ENCODE results near the gene MKRN1. TPM values are rescaled to one million over a fixed set of nuclear protein-coding genes. Genes with fewer than 3 reads are reported as not detected.

MKRN1 gene
- total RNA-seq, 4 donors from 2014 or later, result 45.9 to 75.7 (median 60.0) TPM

DNA sequence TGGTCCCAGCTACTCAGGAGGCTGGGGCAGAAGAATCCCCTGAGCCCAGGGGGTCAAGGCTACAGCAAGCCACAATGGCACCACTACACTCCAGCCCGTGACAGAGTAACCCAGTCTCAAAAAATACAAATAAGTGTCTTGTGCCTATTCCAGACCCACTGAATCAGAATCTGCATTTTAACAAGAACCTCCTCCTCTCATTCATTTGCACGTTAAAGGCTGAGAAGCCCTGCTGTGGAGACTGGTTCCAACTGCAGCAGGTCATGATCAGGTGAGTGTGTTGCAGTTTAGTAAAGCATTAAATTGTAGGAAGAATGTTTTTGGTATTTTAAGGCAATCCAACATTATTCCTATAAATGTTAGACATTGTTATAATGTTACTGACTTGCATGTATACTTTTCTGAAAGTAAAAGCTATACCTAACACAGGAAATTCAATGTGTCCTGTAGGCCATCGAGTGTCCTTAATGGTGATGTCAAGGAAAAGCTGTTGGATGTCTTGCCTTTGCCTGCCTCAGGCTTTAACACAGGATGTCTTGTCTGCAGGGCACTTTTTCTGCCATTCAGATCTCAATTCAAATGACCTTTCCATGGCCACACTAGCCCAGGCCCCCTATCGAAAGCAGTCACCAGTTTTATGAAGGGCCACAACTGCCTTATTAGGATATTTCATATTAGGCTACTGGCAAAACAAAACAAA is 30.4 kb downstream of the MKRN1 start:
- H3K27me3 ChIP-seq, result no peaks in the 10 kb centered on the region
- H3K4me3 ChIP-seq, result no peak overlapping the region
- DNase-seq (ENCODE audit: low spot score in 2 of 2), result no peak
- H3K9me3 ChIP-seq, result no peaks in the 10 kb centered on the region
- 71 to 75% methylated on average over 4 of the region's 4 CpGs for WGBS, 2 donors
- peaks cover 0 to 26% (median 0%) of the 10 kb centered on the region in 3 donors for H3K36me3 ChIP-seq
- TF ChIP-seq, protein P1, sequence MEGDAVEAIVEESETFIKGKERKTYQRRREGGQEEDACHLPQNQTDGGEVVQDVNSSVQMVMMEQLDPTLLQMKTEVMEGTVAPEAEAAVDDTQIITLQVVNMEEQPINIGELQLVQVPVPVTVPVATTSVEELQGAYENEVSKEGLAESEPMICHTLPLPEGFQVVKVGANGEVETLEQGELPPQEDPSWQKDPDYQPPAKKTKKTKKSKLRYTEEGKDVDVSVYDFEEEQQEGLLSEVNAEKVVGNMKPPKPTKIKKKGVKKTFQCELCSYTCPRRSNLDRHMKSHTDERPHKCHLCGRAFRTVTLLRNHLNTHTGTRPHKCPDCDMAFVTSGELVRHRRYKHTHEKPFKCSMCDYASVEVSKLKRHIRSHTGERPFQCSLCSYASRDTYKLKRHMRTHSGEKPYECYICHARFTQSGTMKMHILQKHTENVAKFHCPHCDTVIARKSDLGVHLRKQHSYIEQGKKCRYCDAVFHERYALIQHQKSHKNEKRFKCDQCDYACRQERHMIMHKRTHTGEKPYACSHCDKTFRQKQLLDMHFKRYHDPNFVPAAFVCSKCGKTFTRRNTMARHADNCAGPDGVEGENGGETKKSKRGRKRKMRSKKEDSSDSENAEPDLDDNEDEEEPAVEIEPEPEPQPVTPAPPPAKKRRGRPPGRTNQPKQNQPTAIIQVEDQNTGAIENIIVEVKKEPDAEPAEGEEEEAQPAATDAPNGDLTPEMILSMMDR (IDR thresholded peaks at IDR 0.05), result no peak
- TF ChIP-seq EP300 (IDR thresholded peaks at IDR 0.05), result no peak
- no peak for TF ChIP-seq POLR2A (IDR thresholded peaks at IDR 0.05)
- H3K27ac ChIP-seq, result no peak overlapping the region
- no peaks in the 10 kb centered on the region for H3K4me1 ChIP-seq

DNA sequence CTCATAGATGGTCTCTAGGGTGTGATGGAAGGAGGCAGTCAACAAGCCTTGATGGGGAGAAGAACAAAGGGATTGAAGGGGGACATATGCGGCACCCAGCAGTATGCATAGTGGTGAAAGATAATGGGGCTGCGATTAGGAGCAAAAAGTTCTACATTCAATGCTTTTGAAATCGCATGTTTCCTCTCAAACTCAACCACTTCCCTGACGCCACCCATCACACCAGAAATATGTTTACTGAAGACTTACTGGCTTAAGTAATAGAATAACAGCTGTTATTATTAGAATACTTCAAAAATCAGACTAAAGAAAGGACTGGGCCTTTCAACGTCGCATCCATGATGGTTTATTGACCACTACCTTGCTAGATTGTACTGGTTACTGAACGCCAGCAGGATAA is 31.5 kb downstream of the MKRN1 start:
- no peaks in the 10 kb centered on the region for H3K9me3 ChIP-seq
- H3K36me3 ChIP-seq, result peaks cover 0 to 18% (median 0%) of the 10 kb centered on the region in 3 donors
- DNase-seq (ENCODE audit: low spot score in 2 of 2), result no peak
- no peak overlapping the region for H3K27ac ChIP-seq
- H3K4me3 ChIP-seq, result no peak overlapping the region
- H3K4me1 ChIP-seq, result no peaks in the 10 kb centered on the region
- TF ChIP-seq, protein P1 (IDR thresholded peaks at IDR 0.05), result no peak
- TF ChIP-seq EP300 (IDR thresholded peaks at IDR 0.05) (no peak), POLR2A (IDR thresholded peaks at IDR 0.05) (no peak)
- WGBS, 2 donors, result 85 to 89% methylated on average over 7 of the region's 7 CpGs
- no peaks in the 10 kb centered on the region for H3K27me3 ChIP-seq

DNA sequence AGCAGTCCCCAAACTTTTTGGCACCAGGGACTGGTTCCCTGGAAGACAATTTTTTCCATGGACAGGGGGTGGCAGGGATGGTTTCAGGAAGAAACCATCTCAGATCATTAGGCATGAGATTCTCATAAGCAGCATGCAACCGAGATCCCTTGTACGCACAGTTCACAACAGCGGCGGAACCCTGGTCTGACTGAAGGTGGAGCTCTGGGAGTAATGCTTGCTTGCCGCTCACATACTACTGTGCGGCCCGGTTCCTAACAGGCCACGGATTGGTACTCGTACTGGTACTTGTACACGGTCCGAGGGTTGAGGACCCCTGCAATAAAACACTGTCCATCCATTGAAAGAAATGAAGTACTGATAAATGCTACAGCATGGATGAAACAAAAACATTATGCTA is 32.8 kb downstream of the MKRN1 start:
- TF ChIP-seq POLR2A (IDR thresholded peaks at IDR 0.05), result no peak
- no peak for TF ChIP-seq EP300 (IDR thresholded peaks at IDR 0.05)
- TF ChIP-seq, protein P1 (IDR thresholded peaks at IDR 0.05), result no peak
- Histone ChIP-seq H3K36me3 (peaks cover 0 to 16% (median 0%) of the 10 kb centered on the region in 3 donors), H3K27me3 (no peaks in the 10 kb centered on the region), H3K4me3 (no peak overlapping the region), H3K4me1 (no peaks in the 10 kb centered on the region), H3K27ac (no peak overlapping the region), H3K9me3 (no peaks in the 10 kb centered on the region)
- DNase-seq (ENCODE audit: low spot score in 2 of 2), result no peak
- WGBS, 2 donors, result 94 to 95% methylated on average over 11 of the region's 11 CpGs

DNA sequence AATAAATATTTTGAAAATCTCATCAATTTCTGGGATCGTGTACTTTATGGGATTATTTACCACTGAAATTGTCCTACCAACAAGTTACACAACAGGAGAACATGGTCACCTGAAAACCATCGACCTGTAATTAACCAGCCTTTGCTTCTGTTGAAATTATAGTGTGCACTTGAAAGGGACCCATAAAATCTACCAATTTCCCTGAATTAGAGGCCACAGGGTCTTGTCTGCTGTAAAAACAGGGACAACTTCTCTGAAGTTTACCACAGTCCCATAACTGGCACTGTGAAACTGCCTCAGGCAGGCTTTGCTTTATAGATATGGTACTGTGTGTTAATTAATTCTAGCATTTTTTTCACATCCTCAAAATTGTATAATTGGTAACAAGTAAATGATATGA is 37.8 kb downstream of the MKRN1 start:
- no peaks in the 10 kb centered on the region for H3K27me3 ChIP-seq
- TF ChIP-seq POLR2A (IDR thresholded peaks at IDR 0.05) (no peak), EP300 (IDR thresholded peaks at IDR 0.05) (no peak)
- TF ChIP-seq, protein P1 (IDR thresholded peaks at IDR 0.05), result no peak
- no peaks in the 10 kb centered on the region for H3K4me1 ChIP-seq
- no peak overlapping the region for H3K27ac ChIP-seq
- DNase-seq (ENCODE audit: low spot score in 2 of 2), result no peak
- H3K4me3 ChIP-seq, result no peak overlapping the region
- no peaks in the 10 kb centered on the region for H3K9me3 ChIP-seq
- peaks cover 0 to 6% (median 0%) of the 10 kb centered on the region in 3 donors for H3K36me3 ChIP-seq
- 70% methylated on average over 2 of the region's 2 CpGs for WGBS, 2 donors

DNA sequence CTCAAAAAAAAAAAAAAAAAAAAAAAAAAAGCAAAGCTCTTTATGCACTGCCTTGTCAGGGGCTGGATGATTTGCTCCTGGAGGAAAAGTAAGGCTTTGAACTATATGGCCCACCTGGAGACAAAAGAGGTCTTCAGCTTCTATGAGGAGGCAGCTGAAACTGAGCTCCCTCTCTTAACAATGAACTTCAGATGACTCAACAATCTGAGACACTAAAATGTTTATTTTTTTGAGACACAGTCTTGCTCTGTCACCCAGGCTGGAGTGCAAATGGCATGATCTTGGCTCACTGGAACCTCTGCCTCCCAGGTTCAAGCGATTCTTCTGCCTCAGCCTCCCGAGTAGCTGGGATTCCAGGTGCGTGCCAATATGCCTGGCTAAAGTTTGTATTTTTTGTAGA is 38.7 kb downstream of the MKRN1 start:
- Histone ChIP-seq H3K36me3 (peaks cover 0 to 6% (median 0%) of the 10 kb centered on the region in 3 donors), H3K27ac (no peak overlapping the region), H3K9me3 (no peaks in the 10 kb centered on the region), H3K27me3 (no peaks in the 10 kb centered on the region), H3K4me3 (no peak overlapping the region), H3K4me1 (no peaks in the 10 kb centered on the region)
- 73 to 100% methylated on average over 3 of the region's 3 CpGs for WGBS, 2 donors
- TF ChIP-seq, protein P1 (IDR thresholded peaks at IDR 0.05), result no peak
- TF ChIP-seq EP300 (IDR thresholded peaks at IDR 0.05), result no peak
- TF ChIP-seq POLR2A (IDR thresholded peaks at IDR 0.05), result no peak
- no peak for DNase-seq (ENCODE audit: low spot score in 2 of 2)
